Endothelial cell of umbilical vein (primary cell): ENCODE results near the gene MYOM3.

Experiments used
- CTCF ChIP-seq, 2 donors: IDR thresholded peaks; 1 replicate in 1 of 2; 2 replicates in 1 of 2; pipeline ENCODE4 v1.5.1; 2011; ENCODE audit warnings: low read length in 2 of 2, mild to moderate bottlenecking in 2 of 2, moderate library complexity in 2 of 2, control low read depth in 1 of 2, inconsistent platforms in 1 of 2, low read depth in 1 of 2; ENCODE audit not compliant: insufficient read depth in 1 of 2; ENCODE audit errors: extremely low read depth in 1 of 2
- EZH2 ChIP-seq: IDR thresholded peaks from 2 replicates; pipeline ENCODE4 v1.6.1; 2012; ENCODE audit warnings: borderline replicate concordance, low read depth, mild to moderate bottlenecking, moderate library complexity, low read length, inconsistent platforms; ENCODE audit not compliant: severe bottlenecking
- GATA2 ChIP-seq: IDR thresholded peaks from 2 replicates; pipeline ENCODE4 v1.7.0; 2011; ENCODE audit warnings: low read depth, mild to moderate bottlenecking, moderate library complexity, mixed read lengths, low read length; ENCODE audit not compliant: insufficient read length, insufficient read depth
- JUN ChIP-seq: IDR thresholded peaks from 2 replicates; pipeline ENCODE4 v1.6.1; 2011; ENCODE audit warnings: borderline replicate concordance, low read depth; ENCODE audit not compliant: insufficient read length, insufficient read depth
- MAX ChIP-seq: IDR thresholded peaks from 2 replicates; pipeline ENCODE4 v1.6.1; 2011; ENCODE audit not compliant: insufficient read depth, insufficient read length
- MYC ChIP-seq: IDR thresholded peaks from one replicate; pipeline ENCODE4 v1.6.1; 2011; ENCODE audit warnings: mild to moderate bottlenecking, low read depth, low read length
- POLR2A ChIP-seq: IDR thresholded peaks from 2 replicates; pipeline ENCODE4 v1.6.1; 2012; ENCODE audit warnings: low read depth, mild to moderate bottlenecking, control low read depth, low read length
- POLR2AphosphoS5 ChIP-seq: IDR thresholded peaks from 2 replicates; pipeline ENCODE4 v1.6.1; 2012; ENCODE audit warnings: low read depth, mild to moderate bottlenecking, control low read depth, low read length, moderate library complexity; ENCODE audit not compliant: insufficient read depth

- no peak for TF ChIP-seq CTCF (IDR thresholded peaks at IDR 0.05; ENCODE audit: extremely low read depth in 1 of 2, insufficient read depth in 1 of 2, low read depth in 1 of 2, low read length in 2 of 2)
- TF ChIP-seq MYC = no peak
- TF ChIP-seq POLR2AphosphoS5 = no peak
- TF ChIP-seq EZH2 = no peak
- TF ChIP-seq GATA2 = no peak
- no peak for TF ChIP-seq POLR2A
- no peak for TF ChIP-seq MAX
- no peak for TF ChIP-seq JUN
These were observed 7.1 kb downstream of the MYOM3 start for GRCh38 chr1:24104854-24105253.
